ENCODE data around the gene PLAC1.

PLAC1 gene

GRCh38 chrX:134631426-134632346 is 26.6 kb downstream of the PLAC1 start:
- no peak overlapping the region for H3K4me3 ChIP-seq (ENCODE audit: low read depth, low read length)
- TF ChIP-seq, protein P1, sequence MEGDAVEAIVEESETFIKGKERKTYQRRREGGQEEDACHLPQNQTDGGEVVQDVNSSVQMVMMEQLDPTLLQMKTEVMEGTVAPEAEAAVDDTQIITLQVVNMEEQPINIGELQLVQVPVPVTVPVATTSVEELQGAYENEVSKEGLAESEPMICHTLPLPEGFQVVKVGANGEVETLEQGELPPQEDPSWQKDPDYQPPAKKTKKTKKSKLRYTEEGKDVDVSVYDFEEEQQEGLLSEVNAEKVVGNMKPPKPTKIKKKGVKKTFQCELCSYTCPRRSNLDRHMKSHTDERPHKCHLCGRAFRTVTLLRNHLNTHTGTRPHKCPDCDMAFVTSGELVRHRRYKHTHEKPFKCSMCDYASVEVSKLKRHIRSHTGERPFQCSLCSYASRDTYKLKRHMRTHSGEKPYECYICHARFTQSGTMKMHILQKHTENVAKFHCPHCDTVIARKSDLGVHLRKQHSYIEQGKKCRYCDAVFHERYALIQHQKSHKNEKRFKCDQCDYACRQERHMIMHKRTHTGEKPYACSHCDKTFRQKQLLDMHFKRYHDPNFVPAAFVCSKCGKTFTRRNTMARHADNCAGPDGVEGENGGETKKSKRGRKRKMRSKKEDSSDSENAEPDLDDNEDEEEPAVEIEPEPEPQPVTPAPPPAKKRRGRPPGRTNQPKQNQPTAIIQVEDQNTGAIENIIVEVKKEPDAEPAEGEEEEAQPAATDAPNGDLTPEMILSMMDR (IDR thresholded peaks at IDR 0.05; ENCODE audit: low read depth, low read length), result no peak
- in situ Hi-C loops (cut with HindIII; ENCODE audit: low sequenced_read_pairs), result no loop called here
- DNase-seq (ENCODE audit: low read depth, low spot score), result no peak

- in situ Hi-C loops (cut with HindIII; ENCODE audit: low sequenced_read_pairs), result no loop called here
- no peak overlapping the region for H3K4me3 ChIP-seq (ENCODE audit: low read depth, low read length)
- DNase-seq (ENCODE audit: low read depth, low spot score), result no peak
- TF ChIP-seq, protein P1 (IDR thresholded peaks at IDR 0.05; ENCODE audit: low read depth, low read length), result no peak
Observed at GRCh38 chrX:134628663-134629062, 29.6 kb downstream of the PLAC1 start.

DNA sequence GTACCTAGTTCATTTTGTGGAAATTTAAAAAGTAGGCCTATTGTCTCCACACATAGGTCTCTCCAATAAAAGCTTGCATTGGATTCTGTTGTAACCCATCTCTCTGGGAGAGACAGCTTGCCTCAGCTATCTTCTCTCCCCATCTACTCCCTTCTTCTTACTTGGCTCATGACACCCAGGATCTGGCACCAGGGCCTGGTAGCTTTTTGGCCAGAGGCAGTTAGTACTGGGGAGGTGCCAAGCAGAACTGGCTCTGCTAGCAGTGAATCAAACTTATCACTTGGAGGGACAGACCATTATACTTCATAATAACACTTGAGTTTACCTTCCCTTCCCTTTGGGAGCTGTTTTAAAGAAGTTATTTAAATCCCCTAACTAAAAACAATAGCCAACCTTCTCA is 31.8 kb downstream of the PLAC1 start:
- TF ChIP-seq, protein P1 (IDR thresholded peaks at IDR 0.05; ENCODE audit: low read depth, low read length), result no peak
- DNase-seq (ENCODE audit: low read depth, low spot score), result no peak
- H3K4me3 ChIP-seq (ENCODE audit: low read depth, low read length), result no peak overlapping the region
- in situ Hi-C loops (cut with HindIII; ENCODE audit: low sequenced_read_pairs), result no loop called here

- TF ChIP-seq, protein P1 (IDR thresholded peaks at IDR 0.05; ENCODE audit: low read depth, low read length), result no peak
- in situ Hi-C loops (cut with HindIII; ENCODE audit: low sequenced_read_pairs), result no loop called here
- no peak for DNase-seq (ENCODE audit: low read depth, low spot score)
Observed at GRCh38 chrX:134625315-134625718, 33.0 kb downstream of the PLAC1 start.

GRCh38 chrX:134624046-134624430 is 34.2 kb downstream of the PLAC1 start:
- in situ Hi-C loops (cut with HindIII; ENCODE audit: low sequenced_read_pairs), result no loop called here
- TF ChIP-seq, protein P1 (IDR thresholded peaks at IDR 0.05; ENCODE audit: low read depth, low read length), result no peak
- no peak for DNase-seq (ENCODE audit: low read depth, low spot score)
- no peak overlapping the region for H3K4me3 ChIP-seq (ENCODE audit: low read depth, low read length)

More at GRCh38 chrX:134625315-134625718, 33.0 kb downstream of the PLAC1 start:
- H3K4me3 ChIP-seq (ENCODE audit: low read depth, low read length), result no peak overlapping the region

GRCh38 chrX:134623293-134624045 is 34.8 kb downstream of the PLAC1 start:
- in situ Hi-C loops (cut with HindIII; ENCODE audit: low sequenced_read_pairs), result no loop called here
- DNase-seq (ENCODE audit: low read depth, low spot score), result peak; percentile 24
- no peak overlapping the region for H3K4me3 ChIP-seq (ENCODE audit: low read depth, low read length)
- TF ChIP-seq, protein P1 (IDR thresholded peaks at IDR 0.05; ENCODE audit: low read depth, low read length), result no peak
